SU-DHL-6 (cell line): ENCODE data around the gene LRRC63.

Experiments used
- H2AFZ ChIP-seq: fragments of 200-600 bp; sonication (generic); 2 replicates; pipeline ENCODE4 v1.6.1; 2014; ENCODE audit warnings: low read depth, mild to moderate bottlenecking, moderate library complexity, mixed read lengths, antibody characterized with exemption, low read length; ENCODE audit not compliant: severe bottlenecking
- H3F3A ChIP-seq: fragments of 200-600 bp; shearing (Covaris generic); 2 replicates; pipeline ENCODE4 v1.6.0; 2016; ENCODE audit warnings: antibody characterized with exemption, mild to moderate bottlenecking; ENCODE audit not compliant: insufficient read depth
- H3K27ac ChIP-seq: fragments of 200-600 bp; sonication (generic); 2 replicates; pipeline ENCODE4 v1.5.1; 2016; ENCODE audit warnings: low read depth, mild to moderate bottlenecking, low read length, moderate library complexity, mixed read lengths
- H3K27me3 ChIP-seq: fragments of 200-600 bp; sonication (generic), shearing (Covaris generic); 2 replicates; pipeline ENCODE4 v1.6.0; 2014; ENCODE audit warnings: mild to moderate bottlenecking, low read length
- H3K36me3 ChIP-seq: fragments of 200-600 bp; sonication (generic); 2 replicates; pipeline ENCODE4 v1.6.1; 2014; ENCODE audit warnings: mild to moderate bottlenecking, low read length, mixed read lengths
- H3K4me2 ChIP-seq: fragments of 300-600, 200-600 bp; shearing (Covaris generic), sonication (generic); 2 replicates; pipeline ENCODE4 v1.6.0; 2014; ENCODE audit warnings: low read length, low read depth, mild to moderate bottlenecking; ENCODE audit not compliant: poor library complexity, severe bottlenecking
- H3K4me3 ChIP-seq: fragments of 200-600 bp; sonication (generic); 2 replicates; pipeline ENCODE4 v1.5.1; 2014; ENCODE audit warnings: antibody characterized with exemption, low read length, mild to moderate bottlenecking, mixed read lengths; ENCODE audit not compliant: insufficient read depth, poor library complexity, severe bottlenecking
- H3K79me2 ChIP-seq: fragments of 200-600 bp; sonication (generic); 2 replicates; pipeline ENCODE4 v1.6.1; 2014; ENCODE audit warnings: mild to moderate bottlenecking, low read length, moderate library complexity; ENCODE audit not compliant: insufficient read depth
- H3K9ac ChIP-seq: fragments of 200-600 bp; sonication (generic); 2 replicates; pipeline ENCODE4 v1.7.0; 2014; ENCODE audit warnings: mild to moderate bottlenecking, low read length
- H3K9me2 ChIP-seq: fragments of 200-600 bp; sonication (generic); replicated peaks from 2 replicates; pipeline ENCODE4 v1.6.1; 2014; ENCODE audit warnings: low read length; ENCODE audit not compliant: insufficient read depth
- H3K9me3 ChIP-seq: fragments of 200-600 bp; sonication (generic); 2 replicates; pipeline ENCODE4 v1.6.1; 2014; ENCODE audit warnings: low read length, mixed read lengths; ENCODE audit not compliant: insufficient read depth
- H4K20me1 ChIP-seq: fragments of 200-600 bp; sonication (generic); 2 replicates; pipeline ENCODE4 v1.6.1; 2014; ENCODE audit warnings: low read depth, mild to moderate bottlenecking, antibody characterized with exemption, low read length, moderate library complexity, mixed read lengths
- CTCF ChIP-seq: fragments of 200-600 bp; sonication (generic); IDR thresholded peaks from one replicate; pipeline ENCODE4 v1.5.1; 2017; ENCODE audit warnings: antibody characterized with exemption, mild to moderate bottlenecking, low read length, moderate library complexity; ENCODE audit not compliant: insufficient read depth, poor library complexity, severe bottlenecking
- EZH2phosphoT487 ChIP-seq: fragments of 200-600 bp; sonication (generic), shearing (Covaris generic); conservative IDR thresholded peaks from 2 replicates; pipeline ENCODE4 v1.6.1; 2018; ENCODE audit warnings: mild to moderate bottlenecking, antibody characterized with exemption, low read length, moderate library complexity, mixed read lengths

The LRRC63 gene

GRCh38 chr13:46315036-46315435 is 103.3 kb downstream of the LRRC63 start:
- no peaks in the 10 kb centered on the region for H3K79me2 ChIP-seq

GRCh38 chr13:46315491-46316075 is 103.9 kb downstream of the LRRC63 start:
- Histone ChIP-seq H3F3A (no peaks in the 10 kb centered on the region), H3K9ac (no peak overlapping the region), H3K4me2 (no peak overlapping the region), H3K27ac (no peak overlapping the region), H3K27me3 (no peaks in the 10 kb centered on the region), H3K36me3 (no peaks in the 10 kb centered on the region), H3K4me3 (no peak overlapping the region), H3K9me2 (no peaks in the 10 kb centered on the region), H3K9me3 (no peaks in the 10 kb centered on the region), H2AFZ (no peak overlapping the region), H4K20me1 (no peaks in the 10 kb centered on the region), H3K79me2 (no peaks in the 10 kb centered on the region)
- TF ChIP-seq CTCF (no peak), EZH2phosphoT487 (no peak)

More at GRCh38 chr13:46315036-46315435, 103.3 kb downstream of the LRRC63 start:
- Histone ChIP-seq H3K36me3 (no peaks in the 10 kb centered on the region), H3K27me3 (no peaks in the 10 kb centered on the region), H3K9me3 (no peaks in the 10 kb centered on the region), H2AFZ (no peak overlapping the region), H3K4me3 (no peak overlapping the region), H3K27ac (no peak overlapping the region), H4K20me1 (no peaks in the 10 kb centered on the region), H3K9ac (no peak overlapping the region), H3K4me2 (no peak overlapping the region), H3F3A (no peaks in the 10 kb centered on the region), H3K9me2 (no peaks in the 10 kb centered on the region)
- no peak for TF ChIP-seq EZH2phosphoT487
- TF ChIP-seq CTCF = no peak

- no peaks in the 10 kb centered on the region for H3K27me3 ChIP-seq
- H3K36me3 ChIP-seq = no peaks in the 10 kb centered on the region
- no peaks in the 10 kb centered on the region for H3K9me2 ChIP-seq
- H3K4me3 ChIP-seq = no peak overlapping the region
- H3K9me3 ChIP-seq = no peaks in the 10 kb centered on the region
- H3K9ac ChIP-seq = no peak overlapping the region
- H3K79me2 ChIP-seq = no peaks in the 10 kb centered on the region
- no peaks in the 10 kb centered on the region for H3F3A ChIP-seq
- H3K27ac ChIP-seq = no peak overlapping the region
- H2AFZ ChIP-seq = no peak overlapping the region
- H4K20me1 ChIP-seq = no peaks in the 10 kb centered on the region
- no peak overlapping the region for H3K4me2 ChIP-seq
- no peak for TF ChIP-seq CTCF
- TF ChIP-seq EZH2phosphoT487 = no peak
These were observed 105.4 kb downstream of the LRRC63 start for GRCh38 chr13:46317120-46317519.
